Ureter (tissue), 1 donor: ENCODE measurements around the gene GNAT2. TPM values are rescaled to one million over a fixed set of nuclear protein-coding genes. Genes with fewer than 3 reads are reported as not detected.
"Not testable (repeated sequence)": the region's sequence is repeated elsewhere in the genome, so short reads cannot be mapped to it uniquely, and the experiment has no call there.

Source experiments
- DNase-seq: peaks from one replicate; pipeline ENCODE4 v3.0.0-alpha.2; 2020; ENCODE audit warnings: low spot score
- total RNA-seq: library from RNA; stranded (reverse); gene quantifications from one replicate; pipeline ENCODE4 v1.2.4, GENCODE V29; 2023
- donor health status: DM: yes; HTN: yes; CAD: no.

The GNAT2 gene
- total RNA-seq = not detected

- DNase-seq = peak; percentile 78
Measured at GRCh38 chr1:109619576-109620400, at the start of gene GNAT2, which contains the start of gene AMPD2. TSS of gene GNAT2 (minus strand) at chr1:109619616. CDS start at chr1:109612870, 6,746 bp downstream. TSS of gene AMPD2 (plus strand) at chr1:109619837. CDS start at chr1:109621176, 1,339 bp downstream.

GRCh38 chr1:109668123-109668775 is 48.8 kb upstream of the GNAT2 start:
- DNase-seq = no peak

GRCh38 chr1:109667452-109668122 is 48.2 kb upstream of the GNAT2 start, which contains the start of gene GSTM2:
TSS of gene GSTM2 (plus strand) at chr1:109668057. CDS start at chr1:109668116, 59 bp downstream.
- DNase-seq = peak; percentile 93

GRCh38 chr1:109664671-109665070 is 45.3 kb upstream of the GNAT2 start:
- DNase-seq = no peak

GRCh38 chr1:109661391-109661790 is 42.0 kb upstream of the GNAT2 start:
- no peak for DNase-seq

GRCh38 chr1:109660691-109661026 is 41.2 kb upstream of the GNAT2 start:
- DNase-seq = not testable (repeated sequence)

GRCh38 chr1:109659997-109660690 is 40.7 kb upstream of the GNAT2 start:
- DNase-seq = no peak

- no peak for DNase-seq
Measured at GRCh38 chr1:109659145-109659544, 39.7 kb upstream of the GNAT2 start.

- DNase-seq = no peak
Measured at GRCh38 chr1:109658533-109659042, 39.2 kb upstream of the GNAT2 start.

GRCh38 chr1:109657970-109658369 is 38.6 kb upstream of the GNAT2 start:
- no peak for DNase-seq

- no peak for DNase-seq
Measured at GRCh38 chr1:109657395-109657794, 38.0 kb upstream of the GNAT2 start.

- peak; percentile 84 for DNase-seq
Measured at GRCh38 chr1:109655615-109656519, 36.5 kb upstream of the GNAT2 start, which contains the start of gene GSTM4. TSS of gene GSTM4 (plus strand) at chr1:109656099. CDS start at chr1:109656390, 291 bp downstream.

GRCh38 chr1:109654519-109654918 is 35.1 kb upstream of the GNAT2 start:
- no peak for DNase-seq

GRCh38 chr1:109653306-109653705 is 33.9 kb upstream of the GNAT2 start:
- DNase-seq = no peak

GRCh38 chr1:109652402-109652801 is 33.0 kb upstream of the GNAT2 start:
- DNase-seq = no peak

- no peak for DNase-seq
Measured at GRCh38 chr1:109650609-109651008, 31.2 kb upstream of the GNAT2 start.

GRCh38 chr1:109649491-109649914 is 30.1 kb upstream of the GNAT2 start:
- peak; percentile 17 for DNase-seq

GRCh38 chr1:109644670-109645069 is 25.3 kb upstream of the GNAT2 start:
- no peak for DNase-seq

GRCh38 chr1:109643385-109644230 is 24.2 kb upstream of the GNAT2 start:
- peak; percentile 89 for DNase-seq
